NT2/D1 (cell line): ENCODE results near the gene CFAP206.

Experiments
- YY1 ChIP-seq: IDR thresholded peaks from 2 replicates; pipeline ENCODE4 v1.6.1; 2011; ENCODE audit not compliant: insufficient read length, insufficient read depth
- ZNF274 ChIP-seq: IDR thresholded peaks from 2 replicates; pipeline ENCODE4 v1.6.1; 2011; ENCODE audit warnings: mild to moderate bottlenecking, low read depth, low read length

GRCh38 chr6:87473419-87473903 is 65.7 kb downstream of the CFAP206 start:
- TF ChIP-seq YY1, result no peak
- no peak for TF ChIP-seq ZNF274
